ENCODE measurements around the gene CIB4.

The CIB4 gene

DNA sequence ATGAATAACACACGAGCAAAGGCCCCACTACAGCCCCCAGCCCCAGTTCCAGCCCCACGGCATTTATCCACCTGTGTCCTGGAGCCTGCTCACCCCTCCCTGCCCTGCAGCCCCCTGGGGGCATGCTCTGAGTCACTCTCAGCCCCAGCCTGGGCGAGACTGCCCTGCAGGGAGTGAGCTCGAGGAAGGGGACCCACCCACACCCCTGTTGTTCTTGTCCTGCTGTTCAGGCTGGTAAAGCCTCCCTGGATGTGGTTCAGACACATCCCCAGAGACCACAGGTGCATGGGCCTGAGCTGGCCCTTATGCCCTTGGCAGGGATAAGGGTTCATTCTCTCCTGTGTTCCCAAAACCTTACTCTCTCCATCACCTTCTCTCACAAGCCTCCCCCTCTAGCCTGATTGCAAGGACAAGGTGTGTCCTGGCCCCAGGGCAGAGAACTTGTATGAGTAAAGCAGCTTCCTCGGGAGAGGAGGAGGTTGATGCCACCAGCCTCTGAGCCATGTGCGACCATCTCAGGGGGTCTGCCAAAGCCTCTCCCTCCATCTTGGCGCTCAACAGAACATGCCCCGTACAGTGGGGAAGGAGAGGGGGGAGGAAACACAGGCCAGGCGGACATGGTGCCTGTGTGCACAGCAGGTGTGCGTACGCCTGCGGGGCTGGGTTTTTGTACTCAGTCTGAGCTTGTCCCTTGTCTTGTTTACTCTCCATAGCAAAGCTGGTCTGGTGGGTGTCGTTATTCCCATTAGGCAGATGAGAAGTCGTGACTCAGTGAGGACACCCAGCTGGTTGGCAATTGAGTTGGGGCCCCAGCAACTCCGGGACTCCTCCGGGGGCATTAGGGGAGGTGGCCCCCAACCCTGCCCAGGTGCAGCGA, 64.4 kb downstream of the CIB4 start:
- TF ChIP-seq, protein P1, sequence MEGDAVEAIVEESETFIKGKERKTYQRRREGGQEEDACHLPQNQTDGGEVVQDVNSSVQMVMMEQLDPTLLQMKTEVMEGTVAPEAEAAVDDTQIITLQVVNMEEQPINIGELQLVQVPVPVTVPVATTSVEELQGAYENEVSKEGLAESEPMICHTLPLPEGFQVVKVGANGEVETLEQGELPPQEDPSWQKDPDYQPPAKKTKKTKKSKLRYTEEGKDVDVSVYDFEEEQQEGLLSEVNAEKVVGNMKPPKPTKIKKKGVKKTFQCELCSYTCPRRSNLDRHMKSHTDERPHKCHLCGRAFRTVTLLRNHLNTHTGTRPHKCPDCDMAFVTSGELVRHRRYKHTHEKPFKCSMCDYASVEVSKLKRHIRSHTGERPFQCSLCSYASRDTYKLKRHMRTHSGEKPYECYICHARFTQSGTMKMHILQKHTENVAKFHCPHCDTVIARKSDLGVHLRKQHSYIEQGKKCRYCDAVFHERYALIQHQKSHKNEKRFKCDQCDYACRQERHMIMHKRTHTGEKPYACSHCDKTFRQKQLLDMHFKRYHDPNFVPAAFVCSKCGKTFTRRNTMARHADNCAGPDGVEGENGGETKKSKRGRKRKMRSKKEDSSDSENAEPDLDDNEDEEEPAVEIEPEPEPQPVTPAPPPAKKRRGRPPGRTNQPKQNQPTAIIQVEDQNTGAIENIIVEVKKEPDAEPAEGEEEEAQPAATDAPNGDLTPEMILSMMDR (IDR thresholded peaks at IDR 0.05), result no peak

DNA sequence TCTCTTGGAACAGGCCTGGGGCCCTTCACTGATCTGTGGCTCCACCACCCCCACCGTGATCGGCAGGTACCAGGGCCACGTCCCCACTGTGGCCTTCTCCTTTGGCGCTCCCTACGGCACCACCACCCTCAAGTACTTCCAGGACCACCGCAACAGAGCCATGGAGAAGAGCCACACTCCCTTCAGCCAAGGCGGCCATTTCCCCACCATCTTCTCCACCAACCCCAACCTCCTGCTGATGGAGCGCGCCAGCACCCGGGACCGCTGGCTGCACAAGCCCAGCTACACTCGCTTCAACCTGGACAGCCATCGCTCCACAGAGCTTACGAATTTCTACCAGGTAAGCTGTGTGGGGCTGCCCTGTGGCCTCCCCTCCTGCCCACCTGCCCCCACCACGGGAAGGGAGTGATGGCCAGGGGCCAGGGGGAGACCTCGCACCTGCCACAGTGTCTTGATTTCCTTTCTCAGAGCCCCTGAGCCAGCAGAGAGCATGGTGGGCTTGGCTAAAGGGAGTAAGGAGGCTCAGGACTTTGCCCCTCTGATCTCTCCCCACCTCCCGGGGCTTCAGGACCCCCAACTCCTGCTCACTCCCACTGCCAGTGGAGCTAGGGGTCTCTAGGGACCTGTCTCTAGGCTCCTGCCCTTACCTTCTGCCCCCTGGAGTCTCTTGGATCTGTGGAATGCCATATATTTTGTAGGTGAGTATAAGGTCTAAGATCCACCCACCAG, 65.2 kb downstream of the CIB4 start:
- TF ChIP-seq, protein P1 (IDR thresholded peaks at IDR 0.05), result no peak

DNA sequence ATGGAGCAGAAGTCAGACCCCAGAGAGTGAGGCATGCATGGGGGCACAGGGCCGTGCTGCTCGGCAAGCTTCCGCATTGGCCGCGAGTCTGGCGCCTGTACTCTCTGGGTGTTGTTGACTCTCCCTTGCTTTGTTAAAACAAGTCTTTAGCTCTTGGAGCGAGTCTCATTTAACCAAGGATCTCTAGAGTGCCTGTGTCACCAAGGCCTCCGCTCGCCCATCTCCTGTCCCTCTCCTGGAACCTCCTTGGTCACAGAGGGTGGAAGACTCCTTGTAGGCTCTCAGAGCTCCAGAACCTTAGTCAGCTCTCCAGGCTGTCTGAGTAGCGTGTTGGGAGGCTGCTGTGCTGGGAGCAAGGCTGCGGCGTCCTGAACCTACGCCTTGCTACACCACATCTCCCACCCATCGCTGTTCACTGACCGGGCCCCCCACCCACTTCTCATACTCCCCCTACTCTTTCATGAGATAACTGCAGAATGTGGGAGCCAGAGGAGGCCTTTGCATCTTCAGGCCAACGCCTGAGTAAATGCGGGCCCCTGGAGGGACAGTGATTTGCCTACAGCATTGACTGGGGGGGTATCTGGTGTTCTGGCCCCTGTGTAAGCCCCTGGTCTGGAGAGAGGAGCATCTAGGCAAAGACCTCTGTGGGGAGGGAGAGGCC, 66.1 kb downstream of the CIB4 start:
- TF ChIP-seq, protein P1 (IDR thresholded peaks at IDR 0.05), result no peak

DNA sequence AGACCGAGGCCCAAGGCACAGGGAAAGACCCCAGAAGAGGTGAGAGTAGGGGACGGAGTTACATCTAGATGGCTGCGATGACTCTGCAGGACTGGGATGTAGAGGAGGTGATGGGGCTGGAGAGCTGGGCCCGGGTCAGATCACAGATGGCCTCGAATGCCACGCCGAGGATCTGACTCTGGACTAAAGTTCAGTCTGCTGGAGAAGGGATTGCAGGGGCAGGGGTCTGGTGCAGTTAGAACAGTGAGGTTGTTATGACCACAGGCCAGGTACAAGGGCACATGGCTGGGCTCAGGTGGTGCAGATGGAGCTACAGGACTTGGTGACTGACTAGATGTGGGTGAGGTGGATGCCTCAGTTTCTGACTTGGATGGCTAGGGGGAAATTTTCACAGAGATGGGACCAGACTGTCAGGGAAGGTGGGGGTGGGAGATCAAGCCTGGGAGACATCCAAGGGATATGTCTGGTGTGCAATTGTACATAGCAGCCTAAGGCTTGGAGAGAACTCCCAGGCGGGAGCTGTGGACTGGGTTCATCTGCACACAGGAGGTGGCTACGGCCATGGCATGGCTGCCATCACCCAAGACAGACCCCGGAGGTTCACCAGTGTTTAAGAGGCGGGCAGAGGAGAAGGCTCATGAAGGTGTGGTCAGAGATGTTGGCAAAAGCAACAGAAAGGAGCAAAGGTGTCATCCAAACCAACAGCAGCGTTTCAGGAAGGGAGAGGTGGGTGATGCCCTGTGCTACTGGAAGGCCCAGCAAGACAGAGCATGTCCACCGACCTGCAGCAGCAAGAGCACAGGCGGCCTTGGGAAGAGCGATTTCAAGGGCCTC, 66.9 kb downstream of the CIB4 start:
- TF ChIP-seq, protein P1 (IDR thresholded peaks at IDR 0.05), result no peak

DNA sequence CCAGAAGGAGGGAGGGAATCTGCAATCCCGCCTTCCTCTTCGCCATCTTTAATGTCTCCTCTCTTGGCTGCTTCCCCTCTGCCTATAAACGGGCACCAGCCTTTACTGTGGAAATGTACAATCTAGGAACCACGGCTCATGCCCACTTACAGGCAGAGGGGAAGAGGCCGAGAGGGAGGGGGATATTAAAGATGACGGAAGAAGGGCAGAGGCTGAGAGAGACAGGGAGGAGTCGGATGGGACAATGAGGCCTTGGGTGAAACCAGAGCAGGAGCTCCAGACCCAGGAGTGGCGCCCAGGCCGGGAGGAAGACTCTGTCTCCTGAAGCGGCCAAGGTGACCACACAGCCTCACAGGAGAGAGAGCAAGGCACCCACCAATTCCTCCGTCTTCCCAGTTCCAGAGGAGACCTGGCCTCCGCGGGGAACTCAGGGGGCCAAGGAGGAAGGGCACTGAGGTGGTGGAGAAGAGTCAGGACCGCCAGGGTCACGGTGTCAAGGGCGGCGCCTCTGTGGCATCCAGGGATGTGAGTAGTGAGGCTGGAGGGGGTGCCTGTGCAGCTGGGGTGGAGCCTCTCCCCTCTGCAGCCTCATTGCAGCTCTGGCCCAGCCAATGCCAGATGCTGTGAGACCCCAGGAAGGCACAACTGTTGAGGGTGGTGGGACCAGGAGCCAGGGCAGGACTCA, 67.8 kb downstream of the CIB4 start:
- TF ChIP-seq, protein P1 (IDR thresholded peaks at IDR 0.05), result no peak

DNA sequence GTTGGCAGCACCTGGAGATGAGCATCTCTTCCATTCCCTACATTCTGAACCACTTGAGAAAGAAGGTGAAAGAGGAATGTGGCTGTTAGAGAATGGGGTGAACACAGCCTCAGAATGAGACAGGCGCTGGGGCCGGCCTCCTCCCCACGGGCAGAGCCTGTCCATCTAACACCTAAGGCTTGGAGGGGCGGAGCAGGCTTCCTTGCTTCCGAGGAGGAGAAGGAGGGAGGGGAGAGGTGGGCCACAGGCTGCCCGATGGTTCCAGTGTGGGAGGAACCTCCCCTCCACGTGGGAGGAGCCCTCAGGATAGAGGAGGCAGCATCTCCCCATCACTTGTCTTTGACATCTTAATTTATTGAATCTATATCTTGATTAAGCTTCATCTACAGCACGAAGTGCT, 68.6 kb downstream of the CIB4 start:
- TF ChIP-seq, protein P1 (IDR thresholded peaks at IDR 0.05), result no peak
